ENCODE measurements around the gene SEMA7A.

Gene SEMA7A

DNA sequence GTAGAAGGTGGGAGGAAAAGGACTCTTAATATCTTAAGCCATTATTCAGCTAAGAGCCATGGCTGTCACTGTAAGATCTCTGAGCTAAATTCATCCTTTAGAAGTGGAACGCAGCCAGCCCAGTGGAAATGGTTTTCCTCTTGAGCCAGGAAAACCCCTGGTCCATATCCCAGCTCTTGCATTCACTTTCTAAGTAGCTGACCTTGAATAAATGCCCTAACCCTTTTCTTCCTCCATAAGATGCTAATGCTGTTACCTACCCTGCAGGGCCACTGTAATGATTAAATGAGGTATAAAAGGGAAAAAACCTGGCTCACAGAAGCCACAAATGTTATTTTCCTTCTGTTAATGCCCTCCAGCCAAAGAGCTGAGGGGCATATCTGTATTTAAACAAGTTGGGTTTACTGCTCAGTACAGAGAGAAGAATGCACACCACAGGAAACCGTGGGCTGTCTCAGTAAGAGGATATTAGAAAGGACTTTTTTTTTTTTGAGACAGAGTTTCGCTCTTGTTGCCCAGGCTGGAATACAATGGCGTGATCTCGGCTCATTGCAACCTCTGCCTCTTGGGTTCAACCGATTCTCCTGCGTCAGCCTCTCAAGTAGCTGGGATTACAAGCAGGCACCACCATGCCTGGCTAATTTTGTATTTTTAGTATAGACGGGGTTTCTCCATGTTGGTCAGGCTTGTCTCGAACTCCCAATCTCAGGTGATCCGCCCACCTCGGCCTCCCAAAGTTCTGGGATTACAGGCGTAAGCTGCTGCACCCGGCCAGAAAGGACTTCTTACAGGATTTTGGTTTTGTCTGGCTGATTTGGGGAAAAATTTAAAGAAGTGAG, 20.4 kb upstream of the SEMA7A start:
- Histone ChIP-seq H3K9ac (ENCODE audit: low read length) (no peak overlapping the region), H3K27me3 (ENCODE audit: insufficient read depth, low read length) (no peaks in the 10 kb centered on the region), H3K79me2 (ENCODE audit: insufficient read depth, low read length) (no peaks in the 10 kb centered on the region), H3F3A (ENCODE audit: insufficient read depth, low read length) (no peaks in the 10 kb centered on the region), H3K27ac (ENCODE audit: low read depth, low read length, poor library complexity, severe bottlenecking) (no peak overlapping the region), H3K4me3 (ENCODE audit: low read depth, low read length, poor library complexity, severe bottlenecking) (no peak overlapping the region), H3K36me3 (ENCODE audit: insufficient read depth, low read length) (peaks cover 62% of the 10 kb centered on the region), H3K4me1 (ENCODE audit: insufficient read depth, low read length, severe bottlenecking) (no peaks in the 10 kb centered on the region), H3K4me2 (ENCODE audit: low read length) (no peak overlapping the region), H2AFZ (ENCODE audit: low read length) (no peak overlapping the region), H3K9me2 (ENCODE audit: low read depth, low read length) (no peaks in the 10 kb centered on the region), H3K9me3 (ENCODE audit: low read length) (no peaks in the 10 kb centered on the region), H4K20me1 (ENCODE audit: insufficient read depth, low read length) (no peaks in the 10 kb centered on the region)
- TF ChIP-seq, protein P1, sequence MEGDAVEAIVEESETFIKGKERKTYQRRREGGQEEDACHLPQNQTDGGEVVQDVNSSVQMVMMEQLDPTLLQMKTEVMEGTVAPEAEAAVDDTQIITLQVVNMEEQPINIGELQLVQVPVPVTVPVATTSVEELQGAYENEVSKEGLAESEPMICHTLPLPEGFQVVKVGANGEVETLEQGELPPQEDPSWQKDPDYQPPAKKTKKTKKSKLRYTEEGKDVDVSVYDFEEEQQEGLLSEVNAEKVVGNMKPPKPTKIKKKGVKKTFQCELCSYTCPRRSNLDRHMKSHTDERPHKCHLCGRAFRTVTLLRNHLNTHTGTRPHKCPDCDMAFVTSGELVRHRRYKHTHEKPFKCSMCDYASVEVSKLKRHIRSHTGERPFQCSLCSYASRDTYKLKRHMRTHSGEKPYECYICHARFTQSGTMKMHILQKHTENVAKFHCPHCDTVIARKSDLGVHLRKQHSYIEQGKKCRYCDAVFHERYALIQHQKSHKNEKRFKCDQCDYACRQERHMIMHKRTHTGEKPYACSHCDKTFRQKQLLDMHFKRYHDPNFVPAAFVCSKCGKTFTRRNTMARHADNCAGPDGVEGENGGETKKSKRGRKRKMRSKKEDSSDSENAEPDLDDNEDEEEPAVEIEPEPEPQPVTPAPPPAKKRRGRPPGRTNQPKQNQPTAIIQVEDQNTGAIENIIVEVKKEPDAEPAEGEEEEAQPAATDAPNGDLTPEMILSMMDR (IDR thresholded peaks at IDR 0.05; ENCODE audit: low read length) = no peak
- TF ChIP-seq EZH2 (IDR thresholded peaks at IDR 0.05; ENCODE audit: borderline replicate concordance, low read length) = no peak

DNA sequence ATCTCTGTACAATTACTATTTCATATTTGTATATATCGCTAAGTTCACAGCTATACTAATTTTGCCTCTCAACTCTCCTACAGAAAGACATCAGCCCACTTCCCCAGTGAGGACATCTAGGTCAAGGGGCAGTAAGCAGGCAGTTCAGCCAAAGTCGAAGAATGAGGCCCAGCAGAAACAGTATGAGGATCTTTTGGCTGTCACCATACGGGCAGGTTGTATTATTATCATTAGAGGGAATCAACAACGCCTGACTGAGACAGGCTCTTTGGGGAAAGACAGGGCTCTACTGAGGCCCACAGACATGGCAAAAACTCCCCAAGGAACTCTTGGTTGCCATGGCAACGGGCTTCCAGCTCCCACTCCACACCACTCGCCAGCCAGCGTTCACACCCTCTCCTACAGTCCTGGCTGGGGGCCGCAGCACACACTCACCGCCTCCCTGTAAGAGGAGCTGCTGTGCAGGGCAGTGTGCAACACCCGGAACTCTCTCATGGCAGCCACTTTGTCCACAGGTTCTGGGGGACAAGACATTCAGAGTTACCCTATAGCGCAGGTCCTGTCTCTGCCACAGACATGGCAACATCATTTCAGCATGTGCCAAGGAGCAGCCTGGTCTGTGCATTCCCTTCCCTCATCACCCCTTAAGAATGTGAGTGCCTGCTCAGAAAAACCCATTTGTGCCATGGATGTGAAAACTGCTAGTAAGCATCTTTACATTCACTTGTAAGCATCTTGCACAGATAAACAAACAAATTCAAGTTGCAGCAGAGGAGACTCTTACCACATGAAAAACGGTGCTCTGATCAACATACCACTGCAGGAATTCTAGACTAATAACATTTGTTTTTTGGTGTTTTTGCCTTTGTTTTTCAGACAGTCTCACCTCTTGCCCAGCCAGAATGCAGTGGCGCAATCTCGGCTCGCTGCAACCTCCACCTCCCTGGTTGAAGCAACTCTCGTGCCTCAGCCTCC, 18.4 kb upstream of the SEMA7A start:
- Histone ChIP-seq H4K20me1 (ENCODE audit: insufficient read depth, low read length) (no peaks in the 10 kb centered on the region), H3K9ac (ENCODE audit: low read length) (no peak overlapping the region), H3K36me3 (ENCODE audit: insufficient read depth, low read length) (peaks cover 78% of the 10 kb centered on the region), H3F3A (ENCODE audit: insufficient read depth, low read length) (no peaks in the 10 kb centered on the region), H2AFZ (ENCODE audit: low read length) (no peak overlapping the region), H3K9me3 (ENCODE audit: low read length) (no peaks in the 10 kb centered on the region), H3K4me1 (ENCODE audit: insufficient read depth, low read length, severe bottlenecking) (no peaks in the 10 kb centered on the region), H3K79me2 (ENCODE audit: insufficient read depth, low read length) (no peaks in the 10 kb centered on the region), H3K4me3 (ENCODE audit: low read depth, low read length, poor library complexity, severe bottlenecking) (no peak overlapping the region), H3K4me2 (ENCODE audit: low read length) (no peak overlapping the region), H3K9me2 (ENCODE audit: low read depth, low read length) (no peaks in the 10 kb centered on the region), H3K27ac (ENCODE audit: low read depth, low read length, poor library complexity, severe bottlenecking) (no peak overlapping the region), H3K27me3 (ENCODE audit: insufficient read depth, low read length) (no peaks in the 10 kb centered on the region)
- TF ChIP-seq, protein P1 (IDR thresholded peaks at IDR 0.05; ENCODE audit: low read length) = no peak
- TF ChIP-seq EZH2 (IDR thresholded peaks at IDR 0.05; ENCODE audit: borderline replicate concordance, low read length) = no peak

DNA sequence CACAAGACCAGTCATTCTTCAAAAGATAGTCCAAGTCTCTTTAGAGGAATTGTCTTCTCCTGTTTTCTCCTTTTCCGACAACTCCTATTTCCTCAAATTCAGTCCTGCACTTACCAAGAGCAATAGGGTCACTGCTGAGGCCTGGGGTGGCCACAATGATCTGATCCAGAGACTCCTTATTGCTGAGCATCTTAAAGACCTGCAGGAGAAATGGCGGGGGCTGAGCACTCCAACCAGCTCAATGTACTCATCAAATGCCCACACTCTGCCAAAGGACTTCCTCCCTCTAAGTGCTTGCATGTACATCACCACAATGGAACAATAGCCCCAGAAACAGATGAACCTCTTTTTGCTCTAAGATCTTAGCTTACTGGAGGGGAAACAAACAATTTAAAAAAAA, 17.6 kb upstream of the SEMA7A start:
- no peak for TF ChIP-seq EZH2 (IDR thresholded peaks at IDR 0.05; ENCODE audit: borderline replicate concordance, low read length)
- TF ChIP-seq, protein P1 (IDR thresholded peaks at IDR 0.05; ENCODE audit: low read length) = no peak
- Histone ChIP-seq H3K4me2 (ENCODE audit: low read length) (no peak overlapping the region), H3K9me2 (ENCODE audit: low read depth, low read length) (no peaks in the 10 kb centered on the region), H3K9ac (ENCODE audit: low read length) (no peak overlapping the region), H3K27me3 (ENCODE audit: insufficient read depth, low read length) (no peaks in the 10 kb centered on the region), H4K20me1 (ENCODE audit: insufficient read depth, low read length) (no peaks in the 10 kb centered on the region), H3K79me2 (ENCODE audit: insufficient read depth, low read length) (no peaks in the 10 kb centered on the region), H3K27ac (ENCODE audit: low read depth, low read length, poor library complexity, severe bottlenecking) (no peak overlapping the region), H3K36me3 (ENCODE audit: insufficient read depth, low read length) (peaks cover 84% of the 10 kb centered on the region), H3K9me3 (ENCODE audit: low read length) (no peaks in the 10 kb centered on the region), H2AFZ (ENCODE audit: low read length) (no peak overlapping the region), H3K4me3 (ENCODE audit: low read depth, low read length, poor library complexity, severe bottlenecking) (no peak overlapping the region), H3F3A (ENCODE audit: insufficient read depth, low read length) (no peaks in the 10 kb centered on the region), H3K4me1 (ENCODE audit: insufficient read depth, low read length, severe bottlenecking) (no peaks in the 10 kb centered on the region)
